Activated effector memory CD4-positive, alpha-beta T cell treated with Interleukin-2 at 50 U/mL for 16 hours (primary cell): ENCODE data around the gene BRAP.
"Not testable (repeated sequence)": the region's sequence is repeated elsewhere in the genome, so short reads cannot be mapped to it uniquely, and the experiment has no call there.

Source experiments
- DNase-seq: peaks from one replicate; pipeline ENCODE4 v3.0.0-alpha.2; 2020

Gene BRAP

GRCh38 chr12:111673503-111673902 is 12.3 kb downstream of the BRAP start:
- DNase-seq: no peak

- no peak for DNase-seq
These were observed 12.9 kb downstream of the BRAP start for GRCh38 chr12:111672822-111673381.

- DNase-seq: no peak
These were observed 20.5 kb downstream of the BRAP start for GRCh38 chr12:111664961-111665865.

GRCh38 chr12:111664499-111664898 is 21.3 kb downstream of the BRAP start:
- DNase-seq: no peak

- no peak for DNase-seq
These were observed 29.7 kb downstream of the BRAP start for GRCh38 chr12:111656016-111656415.

GRCh38 chr12:111655356-111655755 is 30.4 kb downstream of the BRAP start:
- DNase-seq: no peak

- no peak for DNase-seq
These were observed 32.2 kb downstream of the BRAP start for GRCh38 chr12:111653596-111653995.

GRCh38 chr12:111652530-111652929 is 33.2 kb downstream of the BRAP start:
- DNase-seq: not testable (repeated sequence)

- no peak for DNase-seq
These were observed 34.8 kb downstream of the BRAP start for GRCh38 chr12:111650912-111651311.

- no peak for DNase-seq
These were observed 40.3 kb downstream of the BRAP start for GRCh38 chr12:111645433-111645832.

- DNase-seq: no peak
These were observed 42.3 kb downstream of the BRAP start for GRCh38 chr12:111643427-111643826.

GRCh38 chr12:111642681-111643426 is 42.9 kb downstream of the BRAP start:
- DNase-seq: no peak

- DNase-seq: no peak
These were observed 45.2 kb downstream of the BRAP start for GRCh38 chr12:111640506-111640905.

GRCh38 chr12:111638556-111638955 is 47.2 kb downstream of the BRAP start:
- no peak for DNase-seq

GRCh38 chr12:111636209-111636945 is 49.4 kb downstream of the BRAP start:
- no peak for DNase-seq

- DNase-seq: no peak
These were observed 50.2 kb downstream of the BRAP start for GRCh38 chr12:111635524-111635923.

- DNase-seq: no peak
These were observed 57.1 kb downstream of the BRAP start for GRCh38 chr12:111628505-111629260.

- DNase-seq: no peak
These were observed 59.5 kb downstream of the BRAP start for GRCh38 chr12:111626230-111626629.

- no peak for DNase-seq
These were observed 61.2 kb downstream of the BRAP start for GRCh38 chr12:111624540-111624939.

- DNase-seq: not testable (repeated sequence)
These were observed 67.9 kb downstream of the BRAP start for GRCh38 chr12:111617841-111618240.

- no peak for DNase-seq
These were observed 69.6 kb downstream of the BRAP start for GRCh38 chr12:111616177-111616623.

GRCh38 chr12:111607239-111607638 is 78.5 kb downstream of the BRAP start:
- DNase-seq: no peak
